ENCODE measurements around the gene WDPCP.

DNA sequence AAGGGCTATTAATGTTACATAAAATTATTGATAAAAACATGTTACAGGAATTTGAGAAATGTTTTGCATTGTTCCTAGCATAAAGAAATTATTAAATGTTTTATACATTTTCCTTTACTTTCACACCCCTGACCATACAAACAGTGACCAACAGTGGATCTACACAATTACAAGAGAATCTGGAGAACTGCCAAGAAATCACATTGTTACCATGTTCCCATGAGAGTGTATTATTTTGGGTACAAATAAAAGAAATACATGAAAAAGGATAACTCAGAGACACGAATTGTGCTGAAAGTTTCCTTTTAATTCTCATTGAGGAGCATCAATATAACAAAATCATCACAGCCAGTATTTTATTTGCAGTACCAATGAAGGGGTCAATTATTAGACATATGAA is 150.1 kb downstream of the WDPCP start:
- no peak for TF ChIP-seq TCF4 (CRISPR knock-in tag; IDR thresholded peaks at IDR 0.05; ENCODE audit: borderline replicate concordance)
- no peak for TF ChIP-seq RARB (CRISPR knock-in tag; IDR thresholded peaks at IDR 0.05)
- no peak for TF ChIP-seq POU6F1 (CRISPR knock-in tag; IDR thresholded peaks at IDR 0.05; ENCODE audit: borderline replicate concordance, low read depth)
- TF ChIP-seq PATZ1 (CRISPR knock-in tag; IDR thresholded peaks at IDR 0.05; ENCODE audit: borderline replicate concordance): no peak
- no peak for TF ChIP-seq ZFP30 (CRISPR knock-in tag; IDR thresholded peaks at IDR 0.05)
- TF ChIP-seq ARNTL (CRISPR knock-in tag; IDR thresholded peaks at IDR 0.05; ENCODE audit: borderline replicate concordance, low read depth): no peak
- TF ChIP-seq PPARA (CRISPR knock-in tag; IDR thresholded peaks at IDR 0.05; ENCODE audit: borderline replicate concordance): no peak
- TF ChIP-seq SNAI2 (CRISPR knock-in tag; IDR thresholded peaks at IDR 0.05): no peak
- no peak for TF ChIP-seq OSR1 (CRISPR knock-in tag; IDR thresholded peaks at IDR 0.05)
